ENCODE measurements around the gene GARIN5B. TPM values are rescaled to one million over a fixed set of nuclear protein-coding genes. Genes with fewer than 3 reads are reported as not detected.
A peak's percentile ranks its signal among the peaks of the same experiment; 100 is the strongest.

The GARIN5B gene
- total RNA-seq, 3 donors from 2014 or later, result not detected

- no peaks in the 10 kb centered on the region for H3K9me3 ChIP-seq
- intact Hi-C loops (cut with DNase I, micrococcal nuclease), result no loop called here
Observed at GRCh38 chr19:55391191-55391670, 28.2 kb upstream of the GARIN5B start.

GRCh38 chr19:55390461-55390880 lies 27.4 kb upstream of the GARIN5B start:
- no peaks in the 10 kb centered on the region for H3K36me3 ChIP-seq (ENCODE audit: low read depth)
- no peak for TF ChIP-seq CTCF (IDR thresholded peaks at IDR 0.05)
- ATAC-seq (no peak), DNase-seq (no peak)
- intact Hi-C loops (cut with DNase I, micrococcal nuclease), result no loop called here
- no peak overlapping the region for H3K4me3 ChIP-seq
- peaks cover 24% of the 10 kb centered on the region for H3K4me1 ChIP-seq (ENCODE audit: low read depth)
- H3K9me3 ChIP-seq, result no peaks in the 10 kb centered on the region

More at GRCh38 chr19:55391191-55391670, 28.2 kb upstream of the GARIN5B start:
- Histone ChIP-seq H3K36me3 (ENCODE audit: low read depth) (no peaks in the 10 kb centered on the region), H3K4me1 (ENCODE audit: low read depth) (peaks cover 24% of the 10 kb centered on the region), H3K4me3 (no peak overlapping the region)
- ATAC-seq, result no peak
- DNase-seq, result no peak
- no peak for TF ChIP-seq CTCF (IDR thresholded peaks at IDR 0.05)

GRCh38 chr19:55389386-55390317 lies 26.6 kb upstream of the GARIN5B start:
- Histone ChIP-seq H3K4me3 (no peak overlapping the region), H3K4me1 (ENCODE audit: low read depth) (peaks cover 29% of the 10 kb centered on the region), H3K9me3 (no peaks in the 10 kb centered on the region), H3K36me3 (ENCODE audit: low read depth) (no peaks in the 10 kb centered on the region)
- no peak for DNase-seq
- ATAC-seq, result no peak
- no peak for TF ChIP-seq CTCF (IDR thresholded peaks at IDR 0.05)
- intact Hi-C loops (cut with DNase I, micrococcal nuclease), result loop anchor here (10.0 kb wide), 2 partner anchors 85 to 95 kb away; no protein-coding TSS in a partner anchor

- no peak for ATAC-seq
- Histone ChIP-seq H3K4me1 (ENCODE audit: low read depth) (peaks cover 39% of the 10 kb centered on the region), H3K36me3 (ENCODE audit: low read depth) (no peaks in the 10 kb centered on the region), H3K4me3 (no peak overlapping the region), H3K9me3 (no peaks in the 10 kb centered on the region)
- no peak for DNase-seq
- intact Hi-C loops (cut with DNase I, micrococcal nuclease), result loop anchor here (10.0 kb wide), 2 partner anchors 83 to 93 kb away; no protein-coding TSS in a partner anchor
- no peak for TF ChIP-seq CTCF (IDR thresholded peaks at IDR 0.05)
Observed at GRCh38 chr19:55387736-55388497, 24.9 kb upstream of the GARIN5B start.

- ATAC-seq, result no peak
- H3K9me3 ChIP-seq, result no peaks in the 10 kb centered on the region
- peaks cover 42% of the 10 kb centered on the region for H3K4me1 ChIP-seq (ENCODE audit: low read depth)
- intact Hi-C loops (cut with DNase I, micrococcal nuclease), result loop anchor here (10.0 kb wide), 2 partner anchors 82 to 92 kb away; no protein-coding TSS in a partner anchor
- H3K36me3 ChIP-seq (ENCODE audit: low read depth), result no peaks in the 10 kb centered on the region
- peak overlapping the region; percentile 62 for H3K4me3 ChIP-seq
- no peak for TF ChIP-seq CTCF (IDR thresholded peaks at IDR 0.05)
- DNase-seq, result peak in 2 of 3 donors; percentile 31 to 53
Observed at GRCh38 chr19:55386493-55386971, 23.5 kb upstream of the GARIN5B start.

All from mucosa of descending colon (tissue), 3 donors.